Activated T-helper 1 cell treated with Interleukin-2 at 50 U/mL for 16 hours (primary cell): ENCODE results near the gene MGAT5B.
"Not testable (repeated sequence)": the region's sequence is repeated elsewhere in the genome, so short reads cannot be mapped to it uniquely, and the experiment has no call there.

Source experiments
- DNase-seq: peaks from one replicate; pipeline ENCODE4 v3.0.0-alpha.2; 2020; ENCODE audit warnings: low read depth

Gene MGAT5B

DNA sequence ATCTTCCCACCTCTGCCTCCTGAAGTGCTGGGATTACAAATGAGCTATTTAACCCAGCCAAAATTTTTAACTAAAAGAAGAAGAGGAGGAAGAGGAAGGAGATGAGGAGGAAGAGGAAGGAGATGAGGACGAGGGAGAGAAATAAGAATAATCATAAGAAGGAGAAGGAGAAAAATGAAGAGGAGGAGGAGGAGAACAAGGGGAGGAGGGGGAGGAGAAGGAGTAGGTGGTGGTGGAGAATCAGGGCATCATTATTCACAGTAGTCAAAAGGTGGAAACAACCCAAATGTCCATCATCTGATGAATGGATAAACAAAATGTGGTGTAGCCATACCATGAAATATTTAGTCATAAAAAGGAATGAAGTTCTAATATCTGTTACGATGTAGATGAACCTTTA is 21.2 kb upstream of the MGAT5B start:
- DNase-seq = no peak

DNA sequence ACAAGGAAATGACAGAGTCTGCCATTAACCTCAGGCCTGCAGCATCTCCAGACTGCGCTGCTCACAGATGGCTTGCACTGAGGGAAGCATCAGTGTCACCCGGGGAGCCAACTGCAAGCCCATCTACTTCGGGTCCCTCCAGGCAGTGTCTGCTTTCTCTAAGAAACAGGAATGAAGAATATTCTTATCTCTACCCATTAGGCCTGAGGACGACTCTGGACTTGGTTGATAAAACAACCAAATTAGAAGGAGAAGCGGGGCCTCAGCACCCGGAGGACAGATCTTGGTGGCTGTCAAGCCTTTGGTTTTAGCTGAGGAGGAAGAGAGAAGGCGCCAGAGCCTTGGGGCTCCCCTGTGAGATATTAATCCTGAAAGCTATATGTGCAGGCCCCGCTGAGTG is 19.5 kb upstream of the MGAT5B start:
- no peak for DNase-seq

DNA sequence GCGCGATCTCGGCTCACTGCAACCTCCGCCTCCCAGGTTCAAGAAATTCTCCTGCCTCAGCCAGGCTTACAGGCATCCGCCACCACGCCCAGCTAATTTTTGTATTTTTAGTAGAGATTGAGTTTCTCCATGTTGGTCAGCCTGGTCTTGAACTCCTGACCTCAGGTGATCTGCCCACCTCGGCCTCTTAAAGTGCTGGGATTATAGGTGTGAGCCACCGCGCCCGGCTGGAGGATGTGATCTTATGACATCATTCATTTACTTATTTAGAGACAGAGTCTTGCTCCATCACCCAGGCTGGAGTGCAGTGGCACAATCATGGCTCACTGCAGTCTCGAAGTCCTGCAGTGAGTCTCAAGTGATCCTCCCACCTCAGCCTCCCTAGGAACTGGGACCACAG is 19.0 kb upstream of the MGAT5B start:
- not testable (repeated sequence) for DNase-seq

DNA sequence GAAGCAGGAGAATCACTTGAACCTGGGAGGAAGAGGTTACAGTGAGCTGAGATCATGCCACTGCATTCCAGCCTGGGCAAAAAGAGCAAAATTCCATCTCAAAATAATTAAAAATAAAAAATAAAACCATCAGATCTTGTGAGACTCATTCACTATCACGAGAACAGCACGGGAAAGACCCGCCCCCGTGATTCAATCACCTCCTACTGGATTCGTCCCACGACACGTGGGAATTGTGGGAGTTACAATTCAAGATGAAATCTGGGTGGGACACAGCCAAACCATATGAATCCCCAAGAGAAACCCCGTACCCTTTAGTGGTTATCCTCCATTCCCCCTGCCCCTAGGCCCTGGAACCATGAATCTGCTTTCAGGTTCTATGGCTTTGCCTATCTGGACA is 15.4 kb upstream of the MGAT5B start:
- no peak for DNase-seq

DNA sequence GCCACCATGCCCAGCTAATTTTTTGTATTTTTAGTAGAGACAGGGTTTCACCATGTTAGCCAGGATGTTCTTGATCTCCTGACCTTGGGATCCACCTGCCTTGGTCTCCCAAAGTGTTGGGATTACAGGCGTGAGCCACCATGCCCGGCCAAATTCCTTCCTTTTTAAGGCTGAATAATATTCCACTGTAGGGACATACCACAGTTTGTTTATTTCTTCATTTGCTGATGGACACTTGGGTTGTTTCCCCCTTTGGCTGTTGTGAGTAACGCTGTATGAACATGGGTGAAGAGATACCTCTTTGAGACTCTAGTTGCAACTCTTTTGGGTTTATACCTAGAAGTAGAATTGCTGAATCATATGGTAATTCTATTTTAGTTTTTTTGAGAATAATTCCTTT is 13.1 kb upstream of the MGAT5B start:
- no peak for DNase-seq

DNA sequence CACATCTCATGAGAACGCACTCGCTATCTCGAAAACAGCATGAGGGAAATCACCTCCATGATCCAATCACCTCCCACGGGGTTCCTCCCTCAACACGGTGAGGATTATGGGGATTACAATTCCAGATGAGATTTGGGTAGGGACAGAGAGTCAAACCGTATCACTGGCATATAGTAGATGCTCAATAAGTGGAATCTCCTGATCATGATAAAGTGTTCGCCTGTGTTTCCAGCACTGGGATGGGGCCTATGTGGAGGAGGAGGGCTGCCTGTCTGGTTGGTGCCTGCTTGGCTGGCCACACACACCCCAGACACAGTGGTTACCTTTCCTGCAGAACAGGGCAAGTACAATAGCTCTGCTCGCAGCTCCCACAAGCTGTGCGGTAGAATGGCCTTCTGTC is 6.1 kb upstream of the MGAT5B start:
- DNase-seq = no peak

DNA sequence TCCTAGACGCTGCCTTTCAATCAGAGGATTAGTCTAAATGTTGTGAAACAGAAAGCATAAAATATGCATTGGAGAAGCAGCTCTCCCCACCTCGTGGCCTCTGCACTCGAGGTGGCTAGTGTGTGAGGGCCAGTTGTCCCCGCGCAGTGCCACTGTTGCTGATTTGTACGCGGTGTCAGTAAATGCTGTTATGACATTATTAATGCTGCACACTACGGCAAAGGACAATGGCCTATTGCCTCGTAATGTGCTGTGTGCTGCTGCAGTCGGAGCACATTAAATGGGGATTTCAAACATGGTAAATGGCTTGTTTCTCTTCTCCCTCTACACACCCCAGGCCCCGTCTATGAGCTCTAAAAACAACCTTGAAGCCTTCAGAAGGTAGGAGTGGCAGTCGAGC is 5.7 kb upstream of the MGAT5B start:
- DNase-seq = no peak

DNA sequence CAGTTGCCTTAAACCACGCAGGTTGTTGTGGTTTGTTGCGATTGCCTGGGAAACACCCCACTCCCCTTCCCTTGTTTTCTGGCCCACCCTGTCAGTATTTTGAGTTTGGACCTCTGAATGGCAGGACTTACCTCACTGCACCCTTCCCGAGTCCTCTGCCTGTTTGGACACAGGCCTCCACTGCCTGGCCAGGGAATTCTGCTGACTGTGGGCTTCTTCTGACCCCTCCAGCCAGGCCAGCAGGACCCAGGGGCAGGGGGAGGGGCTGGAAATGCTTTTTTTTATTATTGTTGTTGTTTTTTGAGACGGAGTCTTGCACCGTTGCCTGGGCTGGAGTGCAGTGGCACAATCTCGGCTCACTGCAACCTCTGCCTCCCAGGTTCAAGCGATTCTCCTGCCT is 4.2 kb upstream of the MGAT5B start:
- no peak for DNase-seq

DNA sequence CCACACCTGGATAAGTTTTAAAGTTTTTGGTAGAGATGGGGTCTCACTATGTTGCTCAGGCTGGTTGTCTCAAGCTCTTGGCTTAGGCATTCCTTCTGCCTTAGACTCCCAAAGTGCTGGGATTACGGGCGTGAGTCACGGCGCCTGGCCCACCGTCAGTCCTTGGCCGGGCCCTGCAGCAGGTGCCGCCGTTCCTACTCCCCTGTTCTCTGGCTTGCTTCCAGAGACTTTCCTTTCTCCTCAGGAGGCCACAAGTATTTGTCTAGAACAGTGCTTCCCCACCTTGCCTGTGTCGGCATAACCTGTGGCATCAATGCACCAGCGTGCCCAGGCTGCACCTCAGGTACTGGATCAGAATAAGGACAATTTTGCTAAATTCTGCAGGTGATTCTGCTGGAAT is 3.0 kb upstream of the MGAT5B start:
- DNase-seq = no peak

DNA sequence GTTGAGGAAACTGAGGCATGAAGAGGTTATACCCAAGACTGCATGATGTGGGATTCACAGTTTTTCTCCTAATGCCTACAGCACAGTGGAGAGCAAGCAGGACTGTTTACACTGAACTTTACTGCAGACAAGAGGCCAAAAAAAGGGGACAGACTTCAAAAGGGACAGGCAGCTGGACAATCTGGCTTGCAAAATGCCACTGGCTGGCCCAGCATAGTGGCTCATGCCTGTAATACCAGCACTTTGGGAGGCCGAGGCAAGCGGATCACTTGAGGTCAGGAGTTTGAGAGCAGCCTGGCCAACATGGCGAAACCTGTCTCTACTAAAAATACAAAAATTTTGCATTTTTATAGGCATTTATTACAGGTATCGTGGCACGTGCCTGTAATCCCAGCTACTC is 2.0 kb upstream of the MGAT5B start:
- no peak for DNase-seq

DNA sequence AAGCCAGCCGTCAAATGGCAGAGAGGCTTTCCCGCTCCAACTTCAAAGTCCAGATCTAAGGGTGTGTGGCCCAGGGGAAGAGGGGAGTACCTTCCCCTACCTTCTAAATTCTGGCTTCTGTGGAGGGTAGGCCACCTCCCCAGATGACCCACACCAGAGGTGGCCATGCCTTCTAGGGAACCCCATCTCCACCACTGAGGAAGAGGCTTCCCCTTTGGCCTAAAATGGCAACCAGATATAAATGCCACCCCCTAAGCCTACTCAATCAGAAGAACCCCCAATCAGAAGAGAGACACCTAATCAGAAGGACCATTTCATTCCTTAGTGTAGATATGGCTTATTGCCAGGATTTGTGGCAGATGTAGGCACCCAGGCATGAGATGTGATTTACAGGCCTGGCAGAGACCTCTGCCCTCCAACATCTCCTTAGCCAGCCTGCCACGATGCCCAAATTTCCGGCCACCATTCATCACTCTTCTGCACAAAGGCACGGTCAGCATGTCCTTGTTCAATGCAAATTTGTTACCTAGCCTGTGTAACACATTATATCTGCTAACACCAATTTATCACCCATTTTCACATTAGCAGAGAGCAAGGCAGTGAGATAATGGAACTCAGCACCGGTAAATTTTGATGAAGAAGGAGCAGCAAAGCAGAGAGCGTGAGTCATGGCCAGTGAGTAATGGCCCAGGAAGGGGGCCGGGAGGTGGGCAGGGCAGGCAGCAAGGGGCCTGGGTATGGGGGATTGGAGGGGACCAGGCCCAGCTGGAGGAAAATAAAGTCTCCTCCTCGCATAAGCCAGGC is 1.2 kb upstream of the MGAT5B start:
- DNase-seq = no peak

DNA sequence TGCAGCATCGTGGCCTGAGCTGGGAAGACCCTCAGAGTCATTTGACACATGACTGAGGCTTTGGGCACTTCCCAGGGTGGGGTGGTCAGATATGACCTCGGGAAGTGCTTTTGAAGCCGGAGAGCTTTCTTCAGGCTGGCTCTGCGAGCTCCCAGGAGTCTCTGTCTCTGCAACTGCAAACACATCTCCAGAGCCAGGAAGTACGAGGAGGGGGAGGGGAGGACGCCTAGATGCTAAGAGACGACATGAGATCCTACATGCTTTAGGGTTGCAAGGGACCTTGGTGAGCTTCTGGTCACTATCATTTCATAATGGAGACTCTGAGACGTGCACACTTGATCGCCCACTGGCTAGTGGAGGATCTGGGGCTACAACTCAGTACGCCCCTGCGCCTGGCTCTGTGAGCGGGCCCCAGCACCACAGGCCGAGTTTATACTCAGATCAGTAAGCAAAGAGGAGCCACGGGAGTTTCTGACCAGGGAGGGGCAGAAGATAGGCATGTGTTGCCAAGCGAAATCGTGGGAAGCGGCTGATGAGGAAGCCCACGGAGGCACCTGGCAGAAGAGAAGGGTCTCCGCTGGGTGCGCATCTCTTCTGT is 527 bp upstream of the MGAT5B start:
- no peak for DNase-seq

DNA sequence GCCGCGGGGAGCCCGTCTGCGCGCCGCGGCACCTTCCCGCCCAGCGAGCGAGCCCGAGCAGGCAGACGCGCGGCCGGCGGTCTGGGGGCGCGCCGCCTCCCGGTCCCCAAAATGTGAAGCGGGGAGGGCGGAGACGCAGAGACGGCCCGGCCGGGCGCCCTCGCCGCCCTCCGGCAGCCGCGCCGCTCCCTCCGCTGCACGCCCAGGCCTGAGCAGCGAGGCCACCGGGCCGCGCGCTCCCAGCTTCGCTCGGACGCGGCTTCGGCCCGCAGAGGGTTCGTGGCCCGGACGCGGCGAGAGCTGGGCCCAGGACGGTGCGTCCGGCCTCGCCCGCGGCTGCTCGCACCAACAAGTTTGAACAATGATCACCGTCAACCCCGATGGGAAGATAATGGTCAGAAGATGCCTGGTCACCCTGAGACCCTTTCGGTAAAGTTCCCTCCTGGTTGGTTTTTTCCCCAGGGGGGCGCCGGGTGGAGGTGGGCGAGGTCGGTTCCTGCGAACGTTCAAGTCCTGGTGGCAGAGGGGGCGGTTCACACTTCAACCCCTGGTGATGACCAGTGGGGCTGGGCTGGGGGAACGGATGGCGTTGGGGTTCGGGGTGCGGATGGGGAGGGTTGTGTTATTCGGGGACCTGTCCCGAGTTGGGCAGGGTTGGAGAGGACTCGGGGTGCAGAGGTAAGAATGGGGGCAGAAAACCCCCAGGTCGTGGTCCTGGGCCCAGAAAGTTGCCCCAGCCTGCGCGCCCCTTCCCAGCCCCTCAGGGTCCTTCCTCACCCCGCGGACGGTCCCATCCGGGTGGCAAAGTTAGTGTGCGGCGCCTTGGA is 678 bp downstream of the MGAT5B start:
- no peak for DNase-seq

DNA sequence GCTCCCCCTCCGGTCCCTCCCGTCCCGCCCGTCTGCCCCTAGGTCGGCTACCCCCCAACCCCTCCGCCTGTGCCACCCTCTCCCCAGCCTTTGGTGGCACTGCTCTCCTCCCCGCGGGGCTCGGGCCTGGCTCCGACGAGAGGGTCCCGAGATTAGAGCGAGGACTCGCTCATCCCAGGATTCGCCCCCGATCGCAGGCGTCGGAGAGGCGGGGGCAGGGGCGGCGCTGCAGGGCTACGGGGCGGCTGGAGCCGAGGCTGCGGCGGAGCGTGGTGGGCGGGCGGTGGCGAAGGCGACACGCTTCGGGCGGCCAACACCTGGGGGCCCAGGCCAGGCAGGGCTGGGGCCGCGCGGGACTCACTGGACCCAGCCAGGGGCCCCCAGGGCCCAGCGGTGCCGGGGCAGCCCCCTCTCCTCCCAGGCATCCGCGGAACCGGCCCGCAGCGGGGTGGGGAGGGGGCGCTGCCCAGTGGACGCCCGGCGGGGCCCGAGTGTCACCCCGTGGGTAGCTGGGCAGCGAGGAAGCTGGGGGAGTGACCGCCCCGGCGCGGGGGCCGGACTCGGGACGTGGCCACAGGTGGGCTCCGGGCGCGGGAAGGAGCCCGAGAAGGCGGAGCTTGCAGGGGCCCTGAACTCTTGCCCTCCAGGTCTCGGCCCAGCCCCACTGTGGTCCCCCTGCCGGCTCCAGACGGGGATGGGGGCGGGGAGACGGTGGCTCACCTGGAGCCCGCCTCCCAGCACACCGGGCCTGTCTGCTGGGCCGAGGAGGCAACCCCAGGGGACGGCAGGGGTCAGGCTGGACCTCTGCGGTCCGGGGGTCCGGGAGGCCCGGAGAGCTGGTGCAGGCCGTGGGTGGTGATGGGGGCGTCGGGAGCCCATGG is 1.5 kb downstream of the MGAT5B start:
- no peak for DNase-seq

DNA sequence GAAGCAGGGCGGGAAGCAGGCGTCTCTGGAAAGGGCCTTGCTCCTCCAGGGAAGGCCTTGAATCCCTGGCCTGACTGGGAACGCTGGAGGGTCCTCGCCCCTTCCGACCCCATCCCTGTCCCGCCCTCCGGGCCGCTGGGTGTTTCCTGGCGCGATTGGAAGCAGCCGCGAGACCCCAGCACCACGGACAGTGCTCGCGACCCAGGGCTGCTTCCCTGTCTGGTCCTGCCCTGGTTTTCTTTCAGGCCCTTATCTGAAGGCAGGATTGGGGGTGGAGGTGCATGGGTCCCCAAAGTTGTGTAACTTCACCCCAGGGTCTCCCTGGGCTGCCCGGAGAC is 2.1 kb downstream of the MGAT5B start:
- no peak for DNase-seq

DNA sequence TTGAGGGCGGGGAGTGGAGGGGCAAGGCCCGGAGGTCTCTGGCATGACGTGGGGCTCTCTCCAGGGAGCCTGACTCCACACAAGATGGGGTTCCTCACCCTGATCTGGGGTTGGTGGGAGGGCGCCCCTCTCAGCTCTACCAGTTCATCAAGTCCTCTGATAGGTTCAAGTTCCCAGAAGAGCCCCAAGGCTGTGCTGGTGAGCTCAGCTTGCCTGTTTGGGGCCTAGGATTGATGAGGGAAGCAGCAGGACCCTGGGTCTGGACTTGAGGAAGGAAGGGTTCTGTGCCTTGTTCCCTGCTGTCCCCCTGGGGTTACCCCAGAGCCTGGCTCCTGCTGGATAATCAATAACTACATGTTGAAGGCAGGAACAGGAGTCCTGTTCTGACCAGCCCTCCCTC is 3.5 kb downstream of the MGAT5B start:
- DNase-seq = no peak

DNA sequence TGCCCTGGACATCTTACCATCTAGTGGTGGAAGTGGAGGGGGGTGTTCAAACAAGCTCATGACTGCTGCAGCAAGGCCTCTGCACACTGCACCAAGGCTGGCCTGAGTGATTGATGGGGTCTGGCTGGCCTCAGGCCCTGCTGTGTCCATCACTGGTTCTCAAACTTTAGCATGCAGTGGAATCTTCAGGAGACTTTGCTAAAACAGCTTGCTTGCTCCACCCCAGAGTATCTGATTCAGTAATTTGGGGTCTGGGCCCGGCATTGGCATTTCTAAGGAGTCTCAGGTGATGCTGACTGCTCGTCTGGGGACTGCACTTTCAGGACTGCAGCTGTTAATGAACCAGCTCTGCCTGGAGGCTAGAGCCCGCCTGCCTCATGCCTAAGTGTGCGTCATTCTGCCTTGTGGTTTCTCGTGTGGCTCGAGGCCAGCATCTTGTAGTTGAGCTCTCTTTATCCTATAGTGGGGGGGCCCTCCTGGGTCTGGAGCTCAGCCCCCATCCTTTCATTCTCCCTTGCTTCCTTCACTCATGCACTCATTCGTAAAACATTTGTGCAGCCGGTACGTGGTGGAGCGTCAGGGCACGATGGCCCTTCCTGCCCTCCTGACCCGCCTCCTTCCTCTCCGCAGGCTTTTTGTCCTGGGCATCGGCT is 4.1 kb downstream of the MGAT5B start:
- no peak for DNase-seq

DNA sequence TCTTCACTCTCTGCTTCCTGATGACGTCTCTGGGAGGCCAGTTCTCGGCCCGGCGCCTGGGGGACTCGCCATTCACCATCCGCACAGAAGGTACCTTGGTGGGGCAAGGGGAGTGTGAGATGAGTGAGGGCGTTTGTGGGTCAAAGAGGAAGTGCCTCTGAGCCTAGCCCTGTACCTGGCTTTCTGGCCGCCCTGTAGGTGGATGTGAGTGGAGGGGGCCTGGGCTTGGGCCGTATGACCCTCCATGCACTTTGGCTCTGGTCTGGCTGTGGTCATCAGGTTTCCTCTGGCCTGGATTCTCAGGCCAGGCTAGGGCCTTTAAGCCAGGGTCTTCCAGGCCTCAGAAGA is 4.6 kb downstream of the MGAT5B start:
- DNase-seq = no peak

DNA sequence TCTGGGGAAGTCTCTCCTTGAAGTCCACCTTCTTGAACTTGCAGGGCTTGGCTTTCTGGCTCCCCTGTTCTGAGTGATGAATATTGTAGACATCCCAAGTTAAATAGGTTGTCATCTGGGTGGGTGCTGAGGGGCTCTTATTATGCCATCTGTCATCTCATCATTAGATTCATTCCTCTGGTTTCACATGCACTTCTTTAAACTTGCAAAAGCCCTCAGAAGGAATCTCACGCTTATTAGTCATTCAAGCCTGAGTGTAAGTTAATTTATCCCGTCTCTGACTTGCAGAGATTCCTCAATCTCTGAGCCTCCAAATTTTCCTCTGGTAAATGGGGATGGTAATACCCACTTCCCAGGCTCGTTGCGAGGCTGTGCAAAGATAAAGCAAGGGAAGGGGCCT is 5.7 kb downstream of the MGAT5B start:
- DNase-seq = no peak

DNA sequence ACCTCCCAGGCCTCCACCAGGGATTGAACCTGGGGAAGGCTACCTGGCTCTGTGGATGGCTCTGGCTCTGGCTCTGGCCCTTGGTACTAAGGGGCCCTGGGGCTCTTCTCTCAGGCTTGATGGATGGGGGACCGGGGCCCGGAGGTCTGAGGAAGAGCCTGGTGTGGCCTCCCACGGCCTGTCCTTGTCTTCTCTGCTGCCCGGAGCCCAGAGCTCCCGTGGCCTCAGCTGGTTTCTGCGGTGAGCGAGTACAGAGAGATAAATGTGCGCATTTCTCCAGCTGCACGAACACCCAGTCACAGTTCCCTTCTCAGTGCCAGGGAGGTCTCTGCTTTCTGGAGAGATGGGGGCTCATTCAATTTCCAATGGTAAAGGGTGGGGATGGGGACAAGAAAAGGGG is 9.2 kb downstream of the MGAT5B start:
- DNase-seq = no peak

DNA sequence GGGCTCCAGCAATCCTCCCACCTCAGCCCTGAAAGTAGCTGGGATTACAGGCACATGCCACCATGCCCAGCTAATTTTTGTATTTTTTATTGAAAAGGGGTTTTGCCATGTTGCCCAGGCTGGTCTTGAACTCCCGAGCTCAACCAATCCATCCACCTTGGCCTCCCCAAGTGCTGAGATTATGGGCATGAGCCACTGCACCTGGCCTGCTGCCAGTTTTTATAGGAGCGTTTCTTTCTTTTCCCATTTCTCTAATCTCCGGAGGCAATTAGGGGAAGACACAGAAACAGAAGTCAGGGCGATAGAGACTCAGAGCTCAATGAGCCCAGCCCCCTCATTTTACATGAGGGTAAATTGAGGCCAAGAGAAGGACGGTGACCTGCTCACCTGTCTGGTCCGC is 10.4 kb downstream of the MGAT5B start:
- DNase-seq = no peak

DNA sequence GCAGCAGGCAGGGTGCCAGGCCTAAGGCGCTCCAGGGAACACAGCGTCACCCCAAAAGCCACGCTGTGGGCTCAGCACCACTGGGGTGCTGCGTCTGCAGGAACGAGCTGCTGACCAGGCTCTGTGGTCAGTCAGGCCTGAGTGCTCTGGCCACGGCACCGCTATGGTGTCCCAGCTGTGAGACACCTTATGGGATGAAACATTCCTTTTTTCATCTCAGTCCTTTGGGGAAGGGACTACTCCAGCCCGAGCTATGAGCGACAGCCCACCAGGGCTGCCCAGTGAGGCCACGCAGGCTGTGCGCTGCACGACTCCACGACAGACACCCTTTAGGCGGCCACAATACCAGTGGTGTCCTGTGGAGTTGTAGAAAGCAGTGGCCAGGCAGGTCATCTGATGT is 11.1 kb downstream of the MGAT5B start:
- DNase-seq = no peak
